Activated CD8-positive, alpha-beta memory T cell treated with anti-CD3 and anti-CD28 coated beads, Interleukin-2, amount 10 ng/mL, durations not matched to agents 7 days and 5 days (primary cell): Measurements from ENCODE around the gene IL23R. TPM values are rescaled to one million over a fixed set of nuclear protein-coding genes. Genes with fewer than 3 reads are reported as not detected.

Source experiments
- ATAC-seq: fragments of 150-1000 bp; cut with Tn5 transposase; one replicate; pipeline ENCODE4 v1.10.0; 2021; ENCODE audit warnings: moderate library complexity
- CTCF ChIA-PET: fragments of 350-600 bp; sonication (Branson Sonifier 250); formaldehyde crosslinking; loops from one replicate; lab custom pipeline; 2021; ENCODE audit warnings: antibody characterized with exemption; lab: Charles Lee
- DNase-seq: peaks from one replicate; pipeline ENCODE4 v3.0.0-alpha.2; 2020
- H3K27ac Mint-ChIP-seq: one replicate; pipeline ENCODE4 v1.8.0; 2021; ENCODE audit warnings: mild to moderate bottlenecking, mixed read lengths
- H3K27me3 Mint-ChIP-seq: one replicate; pipeline ENCODE4 v1.8.0; 2021; ENCODE audit warnings: mixed read lengths
- H3K36me3 Mint-ChIP-seq: one replicate; pipeline ENCODE4 v1.8.0; 2021; ENCODE audit warnings: mild to moderate bottlenecking, mixed read lengths
- H3K4me1 Mint-ChIP-seq: one replicate; pipeline ENCODE4 v1.8.0; 2021; ENCODE audit warnings: mixed read lengths
- H3K4me3 Mint-ChIP-seq: one replicate; pipeline ENCODE4 v1.8.0; 2021; ENCODE audit warnings: mild to moderate bottlenecking, moderate library complexity, mixed read lengths
- H3K9me3 Mint-ChIP-seq: one replicate; pipeline ENCODE4 v1.8.0; 2022; ENCODE audit warnings: low read depth, mixed read lengths
- total RNA-seq, 2 experiments: library from RNA; stranded (reverse); gene quantifications; one replicate each; pipeline ENCODE4 v1.2.3, GENCODE V29; 2021

Gene IL23R
- total RNA-seq, 2 experiments from 2014 or later: 0.53 to 2.2 TPM

DNA sequence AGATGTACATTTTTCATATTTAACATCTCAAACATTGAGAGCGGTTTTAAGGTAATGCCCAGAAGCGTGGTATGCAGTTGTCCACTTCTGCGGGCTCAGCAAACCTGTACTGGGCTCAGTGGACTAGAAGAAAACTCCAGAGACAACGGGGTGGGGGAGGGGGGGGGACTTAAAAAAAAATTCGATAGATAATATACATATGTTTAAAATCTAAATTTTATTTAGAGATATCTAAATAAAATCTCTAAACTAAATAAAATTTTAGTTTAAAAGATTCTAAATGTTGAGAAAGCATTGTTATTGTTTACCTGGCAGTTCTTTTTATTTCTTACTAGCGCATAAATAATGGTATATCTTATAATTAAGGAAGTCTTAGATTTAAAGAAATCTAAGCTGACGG lies 140.3 kb downstream of the IL23R start:
- Mint-ChIP-seq H3K36me3 (peaks cover 21% of the 10 kb centered on the region), H3K4me3 (peak overlapping the region; percentile 82), H3K4me1 (peaks cover 55% of the 10 kb centered on the region), H3K27ac (peak overlapping the region; percentile 66), H3K27me3 (peaks cover 8% of the 10 kb centered on the region), H3K9me3 (no peaks in the 10 kb centered on the region)
- DNase-seq: no peak
- CTCF ChIA-PET: interaction anchor here (1.3 kb wide), 1 partner anchor 27 kb away, joined by 4 read pairs; no protein-coding TSS in a partner anchor
- no peak for ATAC-seq

DNA sequence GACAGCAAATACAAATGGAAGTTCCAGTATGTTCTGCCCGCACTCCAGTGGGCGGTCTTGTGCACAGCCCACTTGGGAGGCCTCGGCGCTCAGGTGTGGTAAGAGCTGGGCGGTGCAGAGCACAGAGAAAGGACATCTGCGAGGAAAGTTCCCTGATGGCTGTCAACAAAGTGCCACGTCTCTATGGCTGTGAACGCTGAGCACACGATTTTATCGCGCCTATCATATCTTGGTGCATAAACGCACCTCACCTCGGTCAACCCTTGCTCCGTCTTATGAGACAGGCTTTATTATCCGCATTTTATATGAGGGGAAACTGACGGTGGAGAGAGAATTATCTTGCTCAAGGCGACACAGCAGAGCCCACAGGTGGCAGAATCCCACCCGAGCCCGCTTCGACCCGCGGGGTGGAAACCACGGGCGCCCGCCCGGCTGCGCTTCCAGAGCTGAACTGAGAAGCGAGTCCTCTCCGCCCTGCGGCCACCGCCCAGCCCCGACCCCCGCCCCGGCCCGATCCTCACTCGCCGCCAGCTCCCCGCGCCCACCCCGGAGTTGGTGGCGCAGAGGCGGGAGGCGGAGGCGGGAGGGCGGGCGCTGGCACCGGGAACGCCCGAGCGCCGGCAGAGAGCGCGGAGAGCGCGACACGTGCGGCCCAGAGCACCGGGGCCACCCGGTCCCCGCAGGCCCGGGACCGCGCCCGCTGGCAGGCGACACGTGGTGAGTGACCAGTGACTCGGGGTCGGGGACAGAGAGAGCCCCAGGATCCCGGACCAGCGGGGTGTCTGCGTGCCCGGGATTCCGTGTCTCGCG lies 141.2 kb downstream of the IL23R start, which contains the start of gene IL12RB2:
IL12RB2 (plus strand) TSS at position 623 of the 810 bp plus-strand sequence. CDS start 12,496 bp downstream, outside the sequence.
- CTCF ChIA-PET: interaction anchor here (0.8 to 1.3 kb wide), 3 partner anchors 18 to 73 kb away, joined by 3 to 4 read pairs (median 3); no protein-coding TSS in a partner anchor
- peak within 1 kb of the TSS; percentile 89 for H3K27ac Mint-ChIP-seq
- peak within 1 kb of the TSS; percentile 82 for H3K4me3 Mint-ChIP-seq
- H3K36me3 Mint-ChIP-seq: peaks cover 26% of the 10 kb centered on the region
- ATAC-seq (peak; percentile 73), DNase-seq (peak; percentile 71)
- H3K4me1 Mint-ChIP-seq: peaks cover 61% of the 10 kb centered on the region
- peaks cover 2% of the 10 kb centered on the region for H3K9me3 Mint-ChIP-seq
- peaks cover 10% of the 10 kb centered on the region for H3K27me3 Mint-ChIP-seq

- peak overlapping the region; percentile 82 for H3K4me3 Mint-ChIP-seq
- no peak for ATAC-seq
- no peak for DNase-seq
- H3K4me1 Mint-ChIP-seq: peaks cover 61% of the 10 kb centered on the region
- CTCF ChIA-PET: interaction anchor here (1.1 to 1.3 kb wide), 2 partner anchors 17 to 25 kb away, joined by 3 to 4 read pairs; no protein-coding TSS in a partner anchor
- peaks cover 10% of the 10 kb centered on the region for H3K27me3 Mint-ChIP-seq
- peaks cover 29% of the 10 kb centered on the region for H3K36me3 Mint-ChIP-seq
- peak overlapping the region; percentile 85 for H3K27ac Mint-ChIP-seq
- H3K9me3 Mint-ChIP-seq: peaks cover 2% of the 10 kb centered on the region
Measured at GRCh38 chr1:67308136-67308535, 141.9 kb downstream of the IL23R start.

Other genes starting within 250 kb of the IL23R start
- gene DNAI4, start 241.6 kb upstream of the IL23R start, total RNA-seq: 1 to 10 TPM in 1 of 2 experiments, under 1 TPM in 1; 0.80 to 3.7 TPM
- 10 to 100 TPM; 51.3 to 51.5 TPM for gene MIER1, start 241.5 kb upstream of the IL23R start, total RNA-seq
- 10 to 100 TPM in 1 of 2 experiments, 1 to 10 TPM in 1; 9.1 to 15.2 TPM for gene SLC35D1, start 112.3 kb upstream of the IL23R start, total RNA-seq
- gene C1orf141, start 31.5 kb upstream of the IL23R start, total RNA-seq: not detected
- gene IL12RB2, start 141.4 kb downstream of the IL23R start, total RNA-seq: 10 to 100 TPM; 23.8 to 54.0 TPM